GM06990 (cell line): ENCODE results near the gene RASGRP3.

Experiments used
- DNase-seq: peaks from one replicate; pipeline ENCODE4 v3.0.0-alpha.2; 2011; ENCODE audit not compliant: insufficient read length; ENCODE audit errors: extremely low read depth
- H3K27me3 ChIP-seq: replicated peaks from 2 replicates; pipeline ENCODE4 v1.6.0; 2011; ENCODE audit warnings: low read length; ENCODE audit not compliant: control insufficient read depth, insufficient read depth
- H3K36me3 ChIP-seq: 2 replicates; pipeline ENCODE4 v1.5.1; 2011; ENCODE audit warnings: low read length; ENCODE audit not compliant: control insufficient read depth, insufficient read depth
- H3K4me3 ChIP-seq: replicated peaks from 2 replicates; pipeline ENCODE4 v1.5.1; 2011; ENCODE audit warnings: low read depth, mild to moderate bottlenecking, control low read depth, low read length
- CTCF ChIP-seq: IDR thresholded peaks from 2 replicates; pipeline ENCODE4 v1.5.1; 2011; ENCODE audit warnings: low read length, control low read depth, mild to moderate bottlenecking, inconsistent platforms; ENCODE audit not compliant: insufficient read depth, poor library complexity, severe bottlenecking

Gene RASGRP3

GRCh38 chr2:33491441-33492084 is 15.1 kb downstream of the RASGRP3 start:
- Histone ChIP-seq H3K36me3 (no peaks in the 10 kb centered on the region; the same call in 1 of the 2 replicates), H3K27me3 (no peaks in the 10 kb centered on the region), H3K4me3 (no peak overlapping the region; the same call in 1 of the 2 replicates)
- DNase-seq = no peak
- TF ChIP-seq CTCF = no peak

GRCh38 chr2:33492399-33493134 is 16.1 kb downstream of the RASGRP3 start:
- H3K4me3 ChIP-seq = no peak overlapping the region

GRCh38 chr2:33494155-33494779 is 17.8 kb downstream of the RASGRP3 start:
- DNase-seq = no peak

More at GRCh38 chr2:33492399-33493134, 16.1 kb downstream of the RASGRP3 start:
- Histone ChIP-seq H3K36me3 (no peaks in the 10 kb centered on the region; the same call in 1 of the 2 replicates), H3K27me3 (no peaks in the 10 kb centered on the region)
- DNase-seq = no peak
- no peak for TF ChIP-seq CTCF

GRCh38 chr2:33494877-33495641 is 18.6 kb downstream of the RASGRP3 start:
- TF ChIP-seq CTCF = no peak
- no peak for DNase-seq
- Histone ChIP-seq H3K4me3 (peak overlapping the region; percentile 35), H3K27me3 (no peaks in the 10 kb centered on the region), H3K36me3 (no peaks in the 10 kb centered on the region; the same call in 1 of the 2 replicates)

More at GRCh38 chr2:33494155-33494779, 17.8 kb downstream of the RASGRP3 start:
- TF ChIP-seq CTCF = no peak
- H3K27me3 ChIP-seq = no peaks in the 10 kb centered on the region
- no peaks in the 10 kb centered on the region; the same call in 1 of the 2 replicates for H3K36me3 ChIP-seq
- H3K4me3 ChIP-seq = no peak overlapping the region; the same call in none of the 2 replicates

- Histone ChIP-seq H3K36me3 (no peaks in the 10 kb centered on the region; the same call in 1 of the 2 replicates), H3K27me3 (no peaks in the 10 kb centered on the region), H3K4me3 (peak overlapping the region; percentile 35)
- no peak for TF ChIP-seq CTCF
- no peak for DNase-seq
These were observed 19.2 kb downstream of the RASGRP3 start for GRCh38 chr2:33495683-33496082.
